ENCODE measurements around the gene NCCRP1.

- no peak for TF ChIP-seq REST (IDR thresholded peaks at IDR 0.05; ENCODE audit: borderline replicate concordance)
- TF ChIP-seq CTCF (IDR thresholded peaks at IDR 0.05; ENCODE audit: poor library complexity, severe bottlenecking), result no peak
- no peak for TF ChIP-seq MXI1 (conservative IDR thresholded peaks at IDR 0.05; ENCODE audit: poor library complexity, severe bottlenecking)
- no peak for TF ChIP-seq TAF1 (IDR thresholded peaks at IDR 0.05; ENCODE audit: low read depth)
- TF ChIP-seq EP300 (conservative IDR thresholded peaks at IDR 0.05; ENCODE audit: poor library complexity, severe bottlenecking), result no peak
- no peak for TF ChIP-seq POLR2AphosphoS5 (IDR thresholded peaks at IDR 0.05)
- no peak for TF ChIP-seq EZH2 (IDR thresholded peaks at IDR 0.05; ENCODE audit: borderline replicate concordance, insufficient read depth, low read length, poor library complexity, severe bottlenecking)
These were observed 4.0 kb downstream of the NCCRP1 start for GRCh38 chr19:39200803-39201115.
